Measurements from ENCODE around the gene ZP3. TPM values are rescaled to one million over a fixed set of nuclear protein-coding genes. Genes with fewer than 3 reads are reported as not detected.
A peak's percentile ranks its signal among the peaks of the same experiment; 100 is the strongest.
"Not testable (repeated sequence)": the region's sequence is repeated elsewhere in the genome, so short reads cannot be mapped to it uniquely, and the experiment has no call there.

Gene ZP3
- total RNA-seq, 1 experiment from 2014 or later: 5.4 TPM

- H3K27ac Mint-ChIP-seq (ENCODE audit: unreplicated experiment); BruUV-seq (replicated peaks); intact Hi-C loops (cut with micrococcal nuclease; ENCODE audit: unreplicated experiment); H3K27me3 Mint-ChIP-seq (ENCODE audit: unreplicated experiment); H3K36me3 Mint-ChIP-seq (ENCODE audit: insufficient read depth, unreplicated experiment); H3K9me3 Mint-ChIP-seq (ENCODE audit: low read depth, unreplicated experiment); DNase-seq; H3K4me1 Mint-ChIP-seq (ENCODE audit: low read depth, unreplicated experiment); H3K4me3 Mint-ChIP-seq (ENCODE audit: low read depth, unreplicated experiment); CTCF ChIA-PET: not testable (repeated sequence)
These were observed 36.0 kb downstream of the ZP3 start for GRCh38 chr7:76460767-76461166.

- H3K4me1 Mint-ChIP-seq (ENCODE audit: low read depth, unreplicated experiment); intact Hi-C loops (cut with micrococcal nuclease; ENCODE audit: unreplicated experiment); H3K27me3 Mint-ChIP-seq (ENCODE audit: unreplicated experiment); CTCF ChIA-PET; BruUV-seq (replicated peaks); H3K9me3 Mint-ChIP-seq (ENCODE audit: low read depth, unreplicated experiment); H3K27ac Mint-ChIP-seq (ENCODE audit: unreplicated experiment); H3K36me3 Mint-ChIP-seq (ENCODE audit: insufficient read depth, unreplicated experiment): not testable (repeated sequence)
- peak within 1 kb of the TSS; percentile 51 for H3K4me3 Mint-ChIP-seq (ENCODE audit: low read depth, unreplicated experiment)
- peak; percentile 25 for DNase-seq
These were observed 36.8 kb downstream of the ZP3 start, which contains the start of gene DTX2 for GRCh38 chr7:76461464-76462101. TSS of gene DTX2 (plus strand) at chr7:76461709. CDS start at chr7:76480510, 18,801 bp downstream.

- intact Hi-C loops (cut with micrococcal nuclease; ENCODE audit: unreplicated experiment); BruUV-seq (replicated peaks); DNase-seq: not testable (repeated sequence)
These were observed 37.6 kb downstream of the ZP3 start for GRCh38 chr7:76462271-76462882.

GRCh38 chr7:76464959-76465358 is 40.2 kb downstream of the ZP3 start:
- intact Hi-C loops (cut with micrococcal nuclease; ENCODE audit: unreplicated experiment); H3K27me3 Mint-ChIP-seq (ENCODE audit: unreplicated experiment); BruUV-seq (replicated peaks); H3K27ac Mint-ChIP-seq (ENCODE audit: unreplicated experiment); CTCF ChIA-PET; H3K4me1 Mint-ChIP-seq (ENCODE audit: low read depth, unreplicated experiment); DNase-seq; H3K4me3 Mint-ChIP-seq (ENCODE audit: low read depth, unreplicated experiment); H3K36me3 Mint-ChIP-seq (ENCODE audit: insufficient read depth, unreplicated experiment); H3K9me3 Mint-ChIP-seq (ENCODE audit: low read depth, unreplicated experiment): not testable (repeated sequence)

More at GRCh38 chr7:76462271-76462882, 37.6 kb downstream of the ZP3 start:
- H3K27ac Mint-ChIP-seq (ENCODE audit: unreplicated experiment); H3K4me3 Mint-ChIP-seq (ENCODE audit: low read depth, unreplicated experiment); H3K9me3 Mint-ChIP-seq (ENCODE audit: low read depth, unreplicated experiment); H3K27me3 Mint-ChIP-seq (ENCODE audit: unreplicated experiment); H3K36me3 Mint-ChIP-seq (ENCODE audit: insufficient read depth, unreplicated experiment); H3K4me1 Mint-ChIP-seq (ENCODE audit: low read depth, unreplicated experiment); CTCF ChIA-PET: not testable (repeated sequence)

- H3K27ac Mint-ChIP-seq (ENCODE audit: unreplicated experiment); H3K9me3 Mint-ChIP-seq (ENCODE audit: low read depth, unreplicated experiment); BruUV-seq (replicated peaks); CTCF ChIA-PET; H3K4me1 Mint-ChIP-seq (ENCODE audit: low read depth, unreplicated experiment); DNase-seq; H3K36me3 Mint-ChIP-seq (ENCODE audit: insufficient read depth, unreplicated experiment); H3K4me3 Mint-ChIP-seq (ENCODE audit: low read depth, unreplicated experiment); H3K27me3 Mint-ChIP-seq (ENCODE audit: unreplicated experiment); intact Hi-C loops (cut with micrococcal nuclease; ENCODE audit: unreplicated experiment): not testable (repeated sequence)
These were observed 41.2 kb downstream of the ZP3 start for GRCh38 chr7:76465950-76466349.

- H3K4me1 Mint-ChIP-seq (ENCODE audit: low read depth, unreplicated experiment); CTCF ChIA-PET; intact Hi-C loops (cut with micrococcal nuclease; ENCODE audit: unreplicated experiment); H3K36me3 Mint-ChIP-seq (ENCODE audit: insufficient read depth, unreplicated experiment); BruUV-seq (replicated peaks); H3K4me3 Mint-ChIP-seq (ENCODE audit: low read depth, unreplicated experiment); H3K27me3 Mint-ChIP-seq (ENCODE audit: unreplicated experiment); H3K9me3 Mint-ChIP-seq (ENCODE audit: low read depth, unreplicated experiment); H3K27ac Mint-ChIP-seq (ENCODE audit: unreplicated experiment): not testable (repeated sequence)
- DNase-seq: peak; percentile 67
These were observed 43.1 kb downstream of the ZP3 start for GRCh38 chr7:76467743-76468404.

GRCh38 chr7:76471556-76472221 is 46.9 kb downstream of the ZP3 start:
- H3K9me3 Mint-ChIP-seq (ENCODE audit: low read depth, unreplicated experiment); intact Hi-C loops (cut with micrococcal nuclease; ENCODE audit: unreplicated experiment); H3K27me3 Mint-ChIP-seq (ENCODE audit: unreplicated experiment); H3K36me3 Mint-ChIP-seq (ENCODE audit: insufficient read depth, unreplicated experiment); CTCF ChIA-PET; DNase-seq; BruUV-seq (replicated peaks); H3K4me3 Mint-ChIP-seq (ENCODE audit: low read depth, unreplicated experiment); H3K4me1 Mint-ChIP-seq (ENCODE audit: low read depth, unreplicated experiment); H3K27ac Mint-ChIP-seq (ENCODE audit: unreplicated experiment): not testable (repeated sequence)

- CTCF ChIA-PET; H3K27ac Mint-ChIP-seq (ENCODE audit: unreplicated experiment); H3K4me3 Mint-ChIP-seq (ENCODE audit: low read depth, unreplicated experiment); BruUV-seq (replicated peaks); DNase-seq; H3K9me3 Mint-ChIP-seq (ENCODE audit: low read depth, unreplicated experiment); H3K27me3 Mint-ChIP-seq (ENCODE audit: unreplicated experiment); intact Hi-C loops (cut with micrococcal nuclease; ENCODE audit: unreplicated experiment); H3K4me1 Mint-ChIP-seq (ENCODE audit: low read depth, unreplicated experiment); H3K36me3 Mint-ChIP-seq (ENCODE audit: insufficient read depth, unreplicated experiment): not testable (repeated sequence)
These were observed 48.3 kb downstream of the ZP3 start for GRCh38 chr7:76473097-76473496.

GRCh38 chr7:76476280-76476679 is 51.5 kb downstream of the ZP3 start:
- H3K36me3 Mint-ChIP-seq (ENCODE audit: insufficient read depth, unreplicated experiment); H3K9me3 Mint-ChIP-seq (ENCODE audit: low read depth, unreplicated experiment); H3K27me3 Mint-ChIP-seq (ENCODE audit: unreplicated experiment); CTCF ChIA-PET; intact Hi-C loops (cut with micrococcal nuclease; ENCODE audit: unreplicated experiment); H3K4me3 Mint-ChIP-seq (ENCODE audit: low read depth, unreplicated experiment); H3K27ac Mint-ChIP-seq (ENCODE audit: unreplicated experiment); H3K4me1 Mint-ChIP-seq (ENCODE audit: low read depth, unreplicated experiment); DNase-seq; BruUV-seq (replicated peaks): not testable (repeated sequence)

Measured in Calu3 (cell line).